Measurements from ENCODE around the gene PCDHGB3.
"Not testable (repeated sequence)": the region's sequence is repeated elsewhere in the genome, so short reads cannot be mapped to it uniquely, and the experiment has no call there.

Gene PCDHGB3

GRCh38 chr5:141369994-141370848, at the start of gene PCDHGB3:
Gene PCDHGB3 (plus strand): TSS chr5:141370242. CDS start chr5:141370395, 153 bp downstream.
- no peak for DNase-seq (ENCODE audit: low read depth in 2 of 2)

- no peak for DNase-seq (ENCODE audit: low read depth in 2 of 2)
These were observed 47.8 kb upstream of the PCDHGB3 start for GRCh38 chr5:141322261-141322660.

GRCh38 chr5:141326088-141326854, 43.8 kb upstream of the PCDHGB3 start:
- peak; percentile 43 to 54 for DNase-seq (ENCODE audit: low read depth in 2 of 2)

DNA sequence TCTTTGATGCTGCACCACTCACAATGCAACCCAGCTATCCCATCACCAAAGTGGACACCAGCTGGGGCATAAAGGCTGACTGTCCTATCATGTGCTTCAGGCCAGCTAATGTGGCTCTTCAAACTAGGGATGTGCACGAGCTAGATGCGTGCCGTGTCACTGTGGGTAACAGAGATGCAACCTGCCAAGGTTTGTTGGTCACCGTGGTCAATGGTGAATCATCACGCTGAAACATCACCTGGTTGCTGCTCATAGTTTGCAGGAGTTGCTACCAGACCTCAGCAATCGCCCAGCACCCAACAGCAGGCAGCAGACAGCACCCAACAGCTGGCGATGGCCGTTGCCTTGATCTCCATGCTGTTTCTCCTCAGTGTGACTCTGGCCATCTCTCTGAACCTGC, 41.8 kb upstream of the PCDHGB3 start:
- DNase-seq (ENCODE audit: low read depth in 2 of 2) = no peak

DNA sequence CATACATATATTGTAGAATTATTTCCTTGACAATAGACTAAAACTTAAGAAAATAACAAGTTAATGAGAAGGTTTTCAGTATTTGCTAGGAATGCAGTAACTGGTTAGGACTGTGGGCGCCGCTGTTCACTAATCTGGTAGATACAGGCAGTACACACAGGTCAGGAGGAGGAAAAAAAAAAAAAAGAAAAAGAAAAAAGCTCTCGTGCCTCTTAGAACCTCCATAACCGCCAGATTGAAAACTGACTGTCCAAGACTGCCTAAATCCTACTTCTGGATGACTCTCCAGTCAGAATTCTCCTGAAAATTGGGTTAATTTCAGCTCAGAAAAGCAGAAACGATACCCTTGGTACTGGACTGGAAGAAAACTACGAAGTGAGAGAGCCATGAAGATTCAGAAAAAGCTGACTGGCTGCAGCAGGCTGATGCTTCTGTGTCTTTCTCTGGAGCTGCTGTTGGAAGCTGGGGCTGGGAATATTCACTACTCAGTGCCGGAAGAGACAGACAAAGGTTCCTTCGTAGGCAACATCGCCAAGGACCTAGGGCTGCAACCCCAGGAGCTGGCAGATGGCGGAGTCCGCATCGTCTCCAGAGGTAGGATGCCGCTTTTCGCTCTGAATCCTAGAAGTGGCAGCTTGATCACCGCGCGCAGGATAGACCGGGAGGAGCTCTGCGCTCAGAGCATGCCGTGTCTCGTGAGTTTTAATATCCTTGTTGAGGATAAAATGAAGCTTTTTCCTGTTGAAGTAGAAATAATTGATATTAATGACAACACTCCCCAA, 39.6 kb upstream of the PCDHGB3 start, which contains the start of gene PCDHGA1:
TSS of gene PCDHGA1 (plus strand) at position 216 of the 782 bp plus-strand sequence.
- DNase-seq (ENCODE audit: low read depth in 2 of 2) = no peak

DNA sequence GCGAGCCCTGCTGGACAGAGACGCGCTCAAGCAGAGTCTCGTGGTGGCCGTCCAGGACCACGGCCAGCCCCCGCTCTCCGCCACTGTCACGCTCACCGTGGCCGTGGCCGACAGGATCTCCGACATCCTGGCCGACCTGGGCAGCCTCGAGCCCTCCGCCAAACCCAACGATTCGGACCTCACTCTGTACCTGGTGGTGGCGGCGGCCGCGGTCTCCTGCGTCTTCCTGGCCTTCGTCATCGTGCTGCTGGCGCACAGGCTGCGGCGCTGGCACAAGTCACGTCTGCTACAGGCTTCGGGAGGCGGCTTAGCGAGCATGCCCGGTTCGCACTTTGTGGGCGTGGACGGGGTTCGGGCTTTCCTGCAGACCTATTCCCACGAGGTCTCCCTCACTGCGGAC, 37.5 kb upstream of the PCDHGB3 start:
- DNase-seq (ENCODE audit: low read depth in 2 of 2) = not testable (repeated sequence)

GRCh38 chr5:141338538-141339306, 31.3 kb upstream of the PCDHGB3 start, which contains the start of gene PCDHGA2:
Gene PCDHGA2 (plus strand): TSS chr5:141338760.
- DNase-seq (ENCODE audit: low read depth in 2 of 2) = no peak

- not testable (repeated sequence) for DNase-seq (ENCODE audit: low read depth in 2 of 2)
These were observed 29.2 kb upstream of the PCDHGB3 start for GRCh38 chr5:141340781-141341354.

DNA sequence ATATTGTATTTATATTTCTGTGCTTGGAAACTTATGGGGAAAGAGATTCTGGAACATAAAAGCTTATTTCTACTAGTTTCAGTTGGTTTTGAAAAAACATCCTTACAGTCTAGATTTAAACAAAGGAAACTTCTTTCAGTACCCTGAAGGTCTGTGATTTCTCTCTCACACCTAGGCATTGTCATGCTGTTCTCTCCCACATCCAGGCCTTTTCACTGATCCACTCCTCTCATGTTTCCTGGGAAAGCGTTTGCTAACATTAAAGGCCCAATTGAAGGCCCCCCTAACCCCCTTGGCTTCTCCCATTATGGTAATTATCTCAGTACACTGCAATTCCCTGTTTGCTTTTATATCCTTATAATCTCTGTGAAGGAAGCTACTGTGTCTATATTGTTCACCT, 27.3 kb upstream of the PCDHGB3 start:
- DNase-seq (ENCODE audit: low read depth in 2 of 2) = no peak

DNA sequence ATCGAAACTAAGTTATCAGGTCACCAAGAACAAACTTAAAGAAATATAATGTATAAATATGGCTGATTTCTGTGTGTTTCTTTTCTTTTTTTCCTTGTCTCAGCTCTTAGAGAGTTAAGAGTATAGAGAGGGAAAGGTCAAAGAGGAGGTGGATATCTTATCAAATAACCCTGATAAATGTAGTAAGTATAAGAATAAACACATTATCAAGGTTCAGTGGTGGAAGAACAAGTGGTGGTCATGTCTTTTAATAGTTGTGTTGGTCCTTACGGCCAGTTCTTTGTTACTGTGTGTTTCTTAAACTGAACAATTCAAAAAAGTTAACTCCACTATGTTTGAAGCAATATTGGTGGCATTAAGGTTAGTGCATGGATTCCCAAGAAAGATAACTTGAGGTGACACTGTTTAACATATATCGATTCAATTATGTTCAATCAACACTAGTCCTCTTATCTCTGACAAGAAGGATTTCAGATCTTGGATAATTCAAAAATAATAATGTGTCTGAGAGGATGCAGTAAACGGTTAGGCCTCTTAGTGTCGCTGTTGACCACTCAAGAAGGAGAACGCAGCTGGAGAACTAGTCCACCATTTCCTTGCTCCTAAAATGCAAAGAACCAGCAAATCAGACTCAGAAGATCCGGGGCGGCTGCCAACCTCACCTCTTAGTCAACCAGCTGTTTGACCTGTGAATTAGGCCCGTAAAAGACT, 26.6 kb upstream of the PCDHGB3 start, which contains the start of gene PCDHGA3:
TSS of gene PCDHGA3 (plus strand) at position 588 of the 711 bp plus-strand sequence. CDS start 205 bp downstream, outside the sequence.
- no peak for DNase-seq (ENCODE audit: low read depth in 2 of 2)

- DNase-seq (ENCODE audit: low read depth in 2 of 2) = no peak
These were observed 26.0 kb upstream of the PCDHGB3 start for GRCh38 chr5:141343953-141344463.

DNA sequence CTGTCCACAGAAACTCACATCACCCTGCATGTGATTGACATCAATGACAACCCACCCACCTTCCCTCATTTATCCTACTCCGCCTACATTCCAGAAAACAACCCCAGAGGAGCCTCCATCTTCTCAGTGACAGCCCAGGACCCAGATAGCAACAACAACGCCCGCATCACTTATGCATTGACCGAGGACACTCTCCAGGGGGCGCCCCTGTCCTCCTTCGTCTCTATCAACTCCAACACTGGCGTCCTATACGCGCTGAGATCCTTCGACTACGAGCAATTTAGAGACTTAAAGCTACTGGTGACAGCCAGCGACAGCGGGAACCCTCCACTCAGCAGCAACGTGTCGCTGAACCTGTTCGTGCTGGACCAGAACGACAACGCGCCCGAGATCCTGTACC, 24.7 kb upstream of the PCDHGB3 start:
- DNase-seq (ENCODE audit: low read depth in 2 of 2) = no peak

GRCh38 chr5:141346017-141346416, 24.0 kb upstream of the PCDHGB3 start:
- DNase-seq (ENCODE audit: low read depth in 2 of 2) = not testable (repeated sequence)

GRCh38 chr5:141349917-141350619, 20.0 kb upstream of the PCDHGB3 start, which contains the start of gene PCDHGB1:
Gene PCDHGB1 (plus strand): TSS chr5:141350099. CDS start chr5:141350261, 162 bp downstream.
- DNase-seq (ENCODE audit: low read depth in 2 of 2) = no peak

GRCh38 chr5:141351591-141351990, 18.5 kb upstream of the PCDHGB3 start:
- DNase-seq (ENCODE audit: low read depth in 2 of 2) = no peak

DNA sequence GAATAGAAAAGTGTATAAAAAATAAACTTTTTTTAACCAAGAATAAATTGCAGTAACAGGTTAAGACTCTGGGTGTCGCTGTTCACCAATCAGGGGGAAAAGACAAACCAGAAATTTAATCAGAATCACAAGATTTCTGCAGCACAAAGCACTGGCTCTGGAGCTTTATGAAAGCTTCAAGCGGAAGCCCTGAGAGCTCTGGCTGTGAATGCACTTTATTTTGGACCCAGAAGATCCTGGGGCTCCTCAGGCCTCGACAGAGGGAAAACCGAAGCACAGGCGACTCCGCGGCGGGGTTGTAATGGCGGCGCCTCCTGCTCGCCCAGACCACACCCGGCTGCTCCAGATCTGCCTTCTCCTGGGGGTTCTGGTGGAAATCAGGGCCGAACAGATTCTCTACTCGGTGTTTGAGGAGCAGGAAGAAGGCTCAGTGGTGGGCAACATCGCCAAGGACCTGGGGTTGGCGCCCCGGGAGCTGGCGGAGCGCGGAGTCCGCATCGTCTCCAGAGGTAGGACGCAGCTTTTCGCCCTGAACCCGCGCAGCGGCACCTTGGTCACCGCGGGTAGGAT, 15.1 kb upstream of the PCDHGB3 start, which contains the start of gene PCDHGA4:
TSS of gene PCDHGA4 (plus strand) at position 122 of the 570 bp plus-strand sequence. CDS start at position 209, 87 bp downstream.
- no peak for DNase-seq (ENCODE audit: low read depth in 2 of 2)

- no peak for DNase-seq (ENCODE audit: low read depth in 2 of 2)
These were observed 14.4 kb upstream of the PCDHGB3 start for GRCh38 chr5:141355641-141356040.

- no peak for DNase-seq (ENCODE audit: low read depth in 2 of 2)
These were observed 13.9 kb upstream of the PCDHGB3 start for GRCh38 chr5:141356133-141356532.
